ENCODE results near the gene PARD3B. TPM values are rescaled to one million over a fixed set of nuclear protein-coding genes. Genes with fewer than 3 reads are reported as not detected.

Gene PARD3B
- total RNA-seq, 1 experiment from 2014 or later, result 2.0 TPM

- CTCF ChIA-PET, result no interaction called here
- Histone ChIP-seq H3K9ac (ENCODE audit: low read length) (no peak overlapping the region), H2AFZ (ENCODE audit: low read depth, low read length, poor library complexity, severe bottlenecking) (no peak overlapping the region), H3K4me3 (replicated peaks in 1 of 2; ENCODE audit: low read depth in 1 of 2, low read length in 2 of 2) (no peak overlapping the region), H3K4me1 (ENCODE audit: control insufficient read depth in 1 of 2, insufficient read depth in 2 of 2, low read length in 2 of 2) (no peaks in the 10 kb centered on the region), H3K9me3 (ENCODE audit: control insufficient read depth in 1 of 2, insufficient read depth in 1 of 2, low read depth in 1 of 2, low read length in 2 of 2) (no peaks in the 10 kb centered on the region), H3K27ac (ENCODE audit: low read depth, low read length) (no peak overlapping the region), H3K27me3 (ENCODE audit: insufficient read depth, low read length) (no peaks in the 10 kb centered on the region), H4K20me1 (ENCODE audit: insufficient read depth) (no peaks in the 10 kb centered on the region), H3K36me3 (ENCODE audit: control insufficient read depth in 1 of 2, insufficient read depth in 2 of 2, low read length in 2 of 2) (no peaks in the 10 kb centered on the region), H3K9me2 (ENCODE audit: insufficient read depth) (no peaks in the 10 kb centered on the region), H3K79me2 (ENCODE audit: insufficient read depth, low read length) (no peaks in the 10 kb centered on the region), H3K4me2 (ENCODE audit: low read length) (no peak overlapping the region)
- no peak for DNase-seq (ENCODE audit: low read depth, low spot score)
- RAD21 ChIA-PET (ENCODE audit: low non-redundant PET in 1 of 2, low total read pairs in 2 of 2, uncharacterized antibody in 2 of 2, unreplicated experiment in 2 of 2), result no interaction called here
- intact Hi-C loops (cut with micrococcal nuclease), result no loop called here
- no peak for ATAC-seq
- POLR2A ChIA-PET, result no interaction called here
- BruUV-seq (replicated peaks), result no TSS peak
- TF ChIP-seq SP1 (IDR thresholded peaks at IDR 0.05; ENCODE audit: low read depth) (no peak), CTCF (IDR thresholded peaks at IDR 0.05 in 2 of 3, conservative IDR thresholded peaks at IDR 0.05 in 1 of 3; ENCODE audit: borderline replicate concordance in 1 of 3, insufficient read depth in 1 of 3, low read depth in 2 of 3, low read length in 2 of 3) (no peak), JUND (IDR thresholded peaks at IDR 0.05) (no peak), SRF (IDR thresholded peaks at IDR 0.05; ENCODE audit: low read depth) (no peak), YY1 (IDR thresholded peaks at IDR 0.05; ENCODE audit: extremely low read depth, insufficient replicate concordance, low read depth, low read length) (no peak), POLR2A (IDR thresholded peaks at IDR 0.05; ENCODE audit: borderline replicate concordance, extremely low read depth, insufficient read depth, insufficient read length) (no peak), CEBPB (IDR thresholded peaks at IDR 0.05; ENCODE audit: low read depth) (no peak), TCF7L2 (IDR thresholded peaks at IDR 0.05; ENCODE audit: borderline replicate concordance, extremely low read depth, insufficient read depth, insufficient read length) (no peak), MAX (IDR thresholded peaks at IDR 0.05) (no peak), REST (IDR thresholded peaks at IDR 0.05; ENCODE audit: low read depth) (no peak), RAD21 (IDR thresholded peaks at IDR 0.05; ENCODE audit: low read depth) (no peak), POLR2AphosphoS5 (IDR thresholded peaks at IDR 0.05; ENCODE audit: low read depth, low read length) (no peak)
These were observed 670.8 kb downstream of the PARD3B start for GRCh38 chr2:205216092-205216491.
